Tibial nerve (tissue), 4 donors: ENCODE measurements around the gene GRAMD1C. TPM values are rescaled to one million over a fixed set of nuclear protein-coding genes. Genes with fewer than 3 reads are reported as not detected.

Source experiments
- DNase-seq, 2 donors: peaks; one replicate each; pipeline ENCODE4 v3.0.0-alpha.2; 2019; ENCODE audit warnings: low spot score in 2 of 2
- H3K27ac ChIP-seq, 4 donors: fragments of 200-600 bp; sonication (generic) in 3 of 4; one replicate each; pipeline ENCODE4 v1.5.1; 2017 to 2019; ENCODE audit warnings: mild to moderate bottlenecking in 1 of 4
- H3K27me3 ChIP-seq, 2 donors: fragments of 200-600 bp; sonication (generic) in 1 of 2; one replicate each; pipeline versions ENCODE4 v1.5.1 to v1.6.0; 2017 to 2019
- H3K36me3 ChIP-seq, 3 donors: fragments of 200-600 bp; sonication (generic); one replicate each; pipeline ENCODE4 v1.5.1; 2018 to 2019
- H3K4me1 ChIP-seq, 4 donors: fragments of 200-600 bp; sonication (generic) in 3 of 4; one replicate each; pipeline ENCODE4 v1.5.1; 2017 to 2019
- H3K4me3 ChIP-seq, 4 donors: fragments of 200-600 bp; sonication (generic) in 3 of 4; one replicate each; pipeline ENCODE4 v1.5.1; 2017 to 2019; ENCODE audit warnings: mild to moderate bottlenecking in 1 of 4, moderate library complexity in 1 of 4
- H3K9me3 ChIP-seq, 4 donors: fragments of 200-600 bp; sonication (generic) in 3 of 4; one replicate each; pipeline ENCODE4 v1.5.1; 2017 to 2019
- EP300 ChIP-seq, 2 donors: sonication (generic); formaldehyde crosslinking; IDR thresholded peaks; one replicate each; pipeline ENCODE4 v1.6.1; 2017; ENCODE audit warnings: antibody characterized with exemption in 2 of 2, mild to moderate bottlenecking in 1 of 2
- POLR2A ChIP-seq, 2 donors: fragments of 450-650 bp; IDR thresholded peaks; one replicate each; pipeline ENCODE4 v1.6.1; 2017; ENCODE audit warnings: antibody characterized with exemption in 2 of 2, mild to moderate bottlenecking in 2 of 2, moderate library complexity in 2 of 2
- WGBS, 2 donors: methylation state at CpG; one replicate each; pipeline ENCODE4 v1.1.5; 2018; 5-methylcytosine and 5-hydroxymethylcytosine counted together
- total RNA-seq, 4 donors: library from RNA; depleted of rRNA; stranded (reverse); fragments of >200 nt; gene quantifications; one replicate each; pipeline ENCODE4 v1.1.0, GENCODE V29; 2016
- TF ChIP-seq, protein P1 (sequence below), 5 experiments: fragments of 200-600 bp in 3 of 5; fragments of 450-650 bp in 2 of 5; sonication (generic) in 3 of 5; IDR thresholded peaks; one replicate each; pipeline ENCODE4 v1.5.1; 2016 to 2019; ENCODE audit warnings: antibody characterized with exemption in 5 of 5, mild to moderate bottlenecking in 3 of 5, moderate library complexity in 2 of 5

GRAMD1C gene
- total RNA-seq, 4 donors from 2014 or later = 0.63 to 12.6 (median 1.2) TPM

DNA sequence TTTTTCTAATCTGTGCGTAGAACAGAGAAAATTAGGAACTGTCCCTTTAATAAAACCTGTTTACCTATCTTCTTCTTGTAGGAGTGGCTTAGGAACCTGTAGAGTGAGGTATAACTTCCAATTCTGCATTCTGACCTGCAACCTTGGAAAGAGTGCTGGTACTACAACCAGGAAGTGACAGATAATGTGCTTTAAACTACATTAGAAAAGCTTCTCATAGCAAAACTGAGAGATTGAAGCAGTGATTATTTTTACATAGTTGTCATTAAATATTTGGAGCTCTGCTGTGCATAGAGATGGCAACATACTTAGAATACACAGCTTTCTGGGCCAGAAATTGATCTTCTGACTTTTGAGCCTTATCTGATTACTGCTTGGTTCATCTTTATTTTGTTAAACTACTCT lies 58.8 kb downstream of the GRAMD1C start:
- no peak for DNase-seq
- H3K9me3 ChIP-seq = no peaks in the 10 kb centered on the region
- H3K27me3 ChIP-seq = no peaks in the 10 kb centered on the region
- peak overlapping the region in 1 of 4 donors; percentile 2 for H3K4me3 ChIP-seq
- no peaks in the 10 kb centered on the region for H3K36me3 ChIP-seq
- no peak overlapping the region for H3K27ac ChIP-seq
- TF ChIP-seq POLR2A (IDR thresholded peaks at IDR 0.05) = no peak
- TF ChIP-seq EP300 (IDR thresholded peaks at IDR 0.05) = no peak
- TF ChIP-seq, protein P1, sequence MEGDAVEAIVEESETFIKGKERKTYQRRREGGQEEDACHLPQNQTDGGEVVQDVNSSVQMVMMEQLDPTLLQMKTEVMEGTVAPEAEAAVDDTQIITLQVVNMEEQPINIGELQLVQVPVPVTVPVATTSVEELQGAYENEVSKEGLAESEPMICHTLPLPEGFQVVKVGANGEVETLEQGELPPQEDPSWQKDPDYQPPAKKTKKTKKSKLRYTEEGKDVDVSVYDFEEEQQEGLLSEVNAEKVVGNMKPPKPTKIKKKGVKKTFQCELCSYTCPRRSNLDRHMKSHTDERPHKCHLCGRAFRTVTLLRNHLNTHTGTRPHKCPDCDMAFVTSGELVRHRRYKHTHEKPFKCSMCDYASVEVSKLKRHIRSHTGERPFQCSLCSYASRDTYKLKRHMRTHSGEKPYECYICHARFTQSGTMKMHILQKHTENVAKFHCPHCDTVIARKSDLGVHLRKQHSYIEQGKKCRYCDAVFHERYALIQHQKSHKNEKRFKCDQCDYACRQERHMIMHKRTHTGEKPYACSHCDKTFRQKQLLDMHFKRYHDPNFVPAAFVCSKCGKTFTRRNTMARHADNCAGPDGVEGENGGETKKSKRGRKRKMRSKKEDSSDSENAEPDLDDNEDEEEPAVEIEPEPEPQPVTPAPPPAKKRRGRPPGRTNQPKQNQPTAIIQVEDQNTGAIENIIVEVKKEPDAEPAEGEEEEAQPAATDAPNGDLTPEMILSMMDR (IDR thresholded peaks at IDR 0.05) = no peak
- 67 to 73% methylated on average over 1 of the region's 1 CpG for WGBS, 2 donors
- peaks cover 0 to 8% (median 5%) of the 10 kb centered on the region in 4 donors for H3K4me1 ChIP-seq

DNA sequence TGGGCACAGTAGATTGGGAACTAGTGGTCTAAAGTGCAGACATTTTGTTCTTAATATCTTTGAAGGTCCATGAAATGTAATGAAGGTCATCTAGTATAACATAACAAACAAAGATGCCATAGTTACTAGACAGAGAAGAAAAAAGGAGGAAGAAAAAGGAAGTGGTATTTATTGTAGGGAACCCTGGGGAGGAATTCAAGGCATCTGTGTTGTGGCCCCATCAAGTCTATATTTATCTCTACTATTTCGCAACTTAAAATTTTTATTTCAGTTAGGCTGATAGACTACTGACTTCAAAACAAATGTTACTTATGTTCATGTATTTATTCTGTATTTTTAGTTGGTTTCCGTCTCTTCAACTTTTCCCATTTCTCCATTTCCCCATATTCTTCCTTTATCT lies 60.3 kb downstream of the GRAMD1C start:
- 55 to 64% methylated on average over 2 of the region's 2 CpGs for WGBS, 2 donors
- TF ChIP-seq EP300 (IDR thresholded peaks at IDR 0.05) (no peak), POLR2A (IDR thresholded peaks at IDR 0.05) (no peak)
- TF ChIP-seq, protein P1 (IDR thresholded peaks at IDR 0.05) = no peak
- no peaks in the 10 kb centered on the region for H3K27me3 ChIP-seq
- peaks cover 0 to 8% (median 5%) of the 10 kb centered on the region in 4 donors for H3K4me1 ChIP-seq
- H3K36me3 ChIP-seq = no peaks in the 10 kb centered on the region
- no peak overlapping the region for H3K27ac ChIP-seq
- DNase-seq = no peak
- H3K9me3 ChIP-seq = no peaks in the 10 kb centered on the region
- H3K4me3 ChIP-seq = no peak overlapping the region

DNA sequence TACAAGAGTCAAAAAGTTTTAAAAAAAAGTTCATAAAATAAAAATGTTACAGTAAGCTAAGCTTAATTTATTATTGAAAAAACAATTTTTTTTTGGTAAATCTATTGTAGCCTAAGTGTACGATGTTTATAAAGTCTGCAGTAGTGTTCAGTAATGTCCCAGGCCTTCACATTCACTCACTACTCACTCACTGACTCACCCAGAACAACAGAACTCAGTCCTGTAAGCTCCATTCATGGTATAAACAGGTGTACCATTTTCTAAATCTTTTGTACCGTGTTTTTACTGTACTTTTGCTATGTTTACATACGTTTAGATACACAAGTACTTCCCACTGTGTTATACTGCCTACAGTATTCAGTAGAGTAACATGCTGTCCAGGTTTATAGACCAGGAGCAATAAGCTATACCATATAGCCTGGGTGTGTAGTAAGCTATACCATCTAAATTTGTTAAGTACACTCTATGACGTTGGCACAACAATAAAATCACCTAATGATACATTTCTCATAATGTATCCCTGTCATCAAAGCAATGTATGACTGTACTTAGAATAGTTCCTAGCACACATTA lies 68.1 kb downstream of the GRAMD1C start:
- Histone ChIP-seq H3K4me1 (no peaks in the 10 kb centered on the region), H3K27me3 (no peaks in the 10 kb centered on the region), H3K4me3 (no peak overlapping the region), H3K36me3 (no peaks in the 10 kb centered on the region), H3K9me3 (peaks cover 0 to 5% (median 0%) of the 10 kb centered on the region in 4 donors), H3K27ac (no peak overlapping the region)
- TF ChIP-seq EP300 (IDR thresholded peaks at IDR 0.05) (no peak), POLR2A (IDR thresholded peaks at IDR 0.05) (no peak)
- TF ChIP-seq, protein P1 (IDR thresholded peaks at IDR 0.05) = no peak
- 80 to 85% methylated on average over 4 of the region's 4 CpGs for WGBS, 2 donors
- no peak for DNase-seq

DNA sequence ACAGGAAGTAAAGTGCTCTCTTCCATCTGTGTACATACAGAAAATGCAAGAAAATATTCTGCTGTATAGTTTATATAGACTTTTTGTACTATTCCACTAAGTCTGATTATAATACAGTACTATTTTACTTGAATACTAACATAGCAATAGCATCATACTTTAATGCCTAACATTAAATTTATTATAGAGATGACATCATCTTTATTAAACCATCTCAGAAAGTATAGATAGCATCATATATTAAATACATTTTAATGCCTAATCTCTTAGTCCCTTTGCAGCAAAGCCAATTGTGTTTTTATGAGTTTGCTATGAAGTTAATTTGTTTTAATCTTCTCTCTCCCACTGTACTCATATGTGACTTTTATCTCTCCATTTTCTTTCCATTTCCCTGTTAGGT lies 69.5 kb downstream of the GRAMD1C start:
- H3K36me3 ChIP-seq = no peaks in the 10 kb centered on the region
- H3K4me3 ChIP-seq = no peak overlapping the region
- H3K9me3 ChIP-seq = peaks cover 0 to 5% (median 0%) of the 10 kb centered on the region in 4 donors
- H3K4me1 ChIP-seq = peaks cover 0 to 5% (median 0%) of the 10 kb centered on the region in 4 donors
- no peak overlapping the region for H3K27ac ChIP-seq
- H3K27me3 ChIP-seq = no peaks in the 10 kb centered on the region
- no peak for DNase-seq
- TF ChIP-seq, protein P1 (IDR thresholded peaks at IDR 0.05) = no peak
- TF ChIP-seq POLR2A (IDR thresholded peaks at IDR 0.05) (no peak), EP300 (IDR thresholded peaks at IDR 0.05) (no peak)

DNA sequence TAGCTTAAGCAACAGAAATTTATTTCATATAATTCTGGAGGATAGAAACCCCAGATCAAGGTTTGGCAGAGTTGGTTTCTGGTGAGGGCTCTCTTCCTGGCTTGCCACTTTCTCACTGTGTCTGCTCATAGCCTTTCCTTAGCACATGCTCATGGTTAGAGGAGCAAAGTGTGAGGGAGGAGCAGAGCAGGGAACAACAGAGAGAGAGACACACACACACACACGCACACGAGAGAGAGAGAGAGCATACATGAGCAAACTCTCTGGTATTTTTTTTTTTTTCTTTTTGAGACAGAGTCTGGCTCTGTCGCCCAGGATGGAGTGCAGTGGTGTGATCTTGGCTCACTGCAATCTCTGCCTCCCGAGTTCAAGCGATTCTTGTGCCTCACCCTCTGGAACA lies 72.4 kb downstream of the GRAMD1C start:
- Histone ChIP-seq H3K4me1 (peaks cover 0 to 5% (median 0%) of the 10 kb centered on the region in 4 donors), H3K4me3 (no peak overlapping the region), H3K27me3 (no peaks in the 10 kb centered on the region), H3K9me3 (no peaks in the 10 kb centered on the region), H3K27ac (no peak overlapping the region), H3K36me3 (no peaks in the 10 kb centered on the region)
- DNase-seq = no peak
- WGBS, 2 donors = 63 to 80% methylated on average over 5 of the region's 5 CpGs
- TF ChIP-seq EP300 (IDR thresholded peaks at IDR 0.05) = no peak
- TF ChIP-seq, protein P1 (IDR thresholded peaks at IDR 0.05) = no peak
- TF ChIP-seq POLR2A (IDR thresholded peaks at IDR 0.05) = no peak
